Medulla oblongata (tissue), 1 donor: ENCODE data around the gene PLEKHA5.
"Not testable (repeated sequence)": the region's sequence is repeated elsewhere in the genome, so short reads cannot be mapped to it uniquely, and the experiment has no call there.

Experiments
- DNase-seq: peaks from one replicate; pipeline ENCODE4 v3.0.0-alpha.2; 2015; ENCODE audit errors: extremely low spot score

The PLEKHA5 gene

GRCh38 chr12:19203013-19203412 lies 73.5 kb downstream of the PLEKHA5 start:
- no peak for DNase-seq

- DNase-seq: no peak
These were observed 74.3 kb downstream of the PLEKHA5 start for GRCh38 chr12:19203539-19204506.

GRCh38 chr12:19205120-19205519 lies 75.6 kb downstream of the PLEKHA5 start:
- peak; percentile 30 for DNase-seq

- DNase-seq: no peak
These were observed 77.1 kb downstream of the PLEKHA5 start for GRCh38 chr12:19206493-19207077.

- DNase-seq: no peak
These were observed 78.9 kb downstream of the PLEKHA5 start for GRCh38 chr12:19208456-19208855.

GRCh38 chr12:19209661-19210060 lies 80.1 kb downstream of the PLEKHA5 start:
- no peak for DNase-seq

- no peak for DNase-seq
These were observed 82.3 kb downstream of the PLEKHA5 start for GRCh38 chr12:19211802-19212201.

GRCh38 chr12:19212245-19212644 lies 82.7 kb downstream of the PLEKHA5 start:
- no peak for DNase-seq

GRCh38 chr12:19214020-19214419 lies 84.5 kb downstream of the PLEKHA5 start:
- DNase-seq: no peak

- no peak for DNase-seq
These were observed 85.6 kb downstream of the PLEKHA5 start for GRCh38 chr12:19215115-19215514.

GRCh38 chr12:19217446-19217845 lies 87.9 kb downstream of the PLEKHA5 start:
- DNase-seq: no peak

GRCh38 chr12:19220205-19220604 lies 90.7 kb downstream of the PLEKHA5 start:
- no peak for DNase-seq

GRCh38 chr12:19220852-19221466 lies 91.4 kb downstream of the PLEKHA5 start:
- no peak for DNase-seq

GRCh38 chr12:19222558-19222957 lies 93.0 kb downstream of the PLEKHA5 start:
- DNase-seq: no peak

- no peak for DNase-seq
These were observed 93.5 kb downstream of the PLEKHA5 start for GRCh38 chr12:19223018-19223417.

GRCh38 chr12:19223695-19224094 lies 94.2 kb downstream of the PLEKHA5 start:
- DNase-seq: no peak

- no peak for DNase-seq
These were observed 95.2 kb downstream of the PLEKHA5 start for GRCh38 chr12:19224746-19225145.

- DNase-seq: no peak
These were observed 97.8 kb downstream of the PLEKHA5 start for GRCh38 chr12:19227190-19227879.

GRCh38 chr12:19227880-19228210 lies 98.3 kb downstream of the PLEKHA5 start:
- DNase-seq: no peak

- not testable (repeated sequence) for DNase-seq
These were observed 99.5 kb downstream of the PLEKHA5 start for GRCh38 chr12:19229021-19229420.

- no peak for DNase-seq
These were observed 100.8 kb downstream of the PLEKHA5 start for GRCh38 chr12:19230299-19230866.

GRCh38 chr12:19230896-19231295 lies 101.4 kb downstream of the PLEKHA5 start:
- DNase-seq: no peak
